Activated effector memory CD4-positive, alpha-beta T cell treated with Interleukin-2 at 50 U/mL for 16 hours (primary cell): ENCODE results near the gene SPTBN4.
"Not testable (repeated sequence)": the region's sequence is repeated elsewhere in the genome, so short reads cannot be mapped to it uniquely, and the experiment has no call there.

Source experiments
- DNase-seq: peaks from one replicate; pipeline ENCODE4 v3.0.0-alpha.2; 2020

The SPTBN4 gene

GRCh38 chr19:40623403-40624251 is 156.8 kb downstream of the SPTBN4 start:
- no peak for DNase-seq

- DNase-seq: not testable (repeated sequence)
Observed at GRCh38 chr19:40624369-40625153, 157.8 kb downstream of the SPTBN4 start.

GRCh38 chr19:40625406-40626120 is 158.8 kb downstream of the SPTBN4 start:
- DNase-seq: no peak
